H1 (cell line): Measurements from ENCODE around the gene KATNAL2. TPM values are rescaled to one million over a fixed set of nuclear protein-coding genes. Genes with fewer than 3 reads are reported as not detected.

Source experiments
- CTCF ChIA-PET: fragments of 300-600 bp; sonication (Branson Sonifier 250); formaldehyde crosslinking; loops from one replicate; lab custom pipeline; 2021; ENCODE audit not compliant: partially characterized antibody; lab: Charles Lee
- POLR2A ChIA-PET: fragments of 300-600 bp; sonication (Branson Sonifier 250); formaldehyde crosslinking; loops from one replicate; lab custom pipeline; 2021; ENCODE audit warnings: inconsistent platforms; ENCODE audit not compliant: partially characterized antibody; lab: Charles Lee
- DNase-seq, 2 experiments: peaks; one replicate each; pipeline versions ENCODE4 v3.0.0 to v3.0.0-alpha.2; 2010 to 2022; ENCODE audit warnings: low spot score in 2 of 2, low read depth in 1 of 2, mixed read lengths in 1 of 2
- FAIRE-seq: peaks from 2 replicates; lab custom pipeline; 2011; peaks lifted over from hg19 to GRCh38; lab: Jason Lieb, UNC
- H2AFZ ChIP-seq: 2 replicates; pipeline ENCODE4 v1.8.1; 2012; ENCODE audit warnings: low read length, inconsistent platforms
- H2AK5ac ChIP-seq: 2 replicates; pipeline ENCODE4 v1.6.1; 2013; ENCODE audit warnings: low read depth, low read length
- H2BK120ac ChIP-seq: replicated peaks from 2 replicates; pipeline ENCODE3; 2013; ENCODE audit warnings: low read depth, low read length, inconsistent platforms
- H2BK12ac ChIP-seq: 2 replicates; pipeline ENCODE4 v1.6.1; 2013; ENCODE audit warnings: low read depth, low read length
- H2BK15ac ChIP-seq: 2 replicates; pipeline ENCODE4 v1.6.1; 2013; ENCODE audit warnings: low read length
- H2BK20ac ChIP-seq: 2 replicates; pipeline ENCODE4 v1.6.1; 2013; ENCODE audit warnings: low read length
- H2BK5ac ChIP-seq: 2 replicates; pipeline ENCODE4 v1.6.1; 2013; ENCODE audit warnings: low read depth, low read length
- H3K14ac ChIP-seq: 2 replicates; pipeline ENCODE4 v1.6.1; 2013; ENCODE audit warnings: inconsistent platforms; ENCODE audit not compliant: insufficient read length
- H3K18ac ChIP-seq: 2 replicates; pipeline ENCODE4 v1.6.1; 2013; ENCODE audit warnings: low read length; ENCODE audit errors: extremely low read depth
- H3K23ac ChIP-seq: 2 replicates; pipeline ENCODE4 v1.6.1; 2013; ENCODE audit warnings: inconsistent platforms; ENCODE audit not compliant: insufficient read length
- H3K23me2 ChIP-seq: 2 replicates; pipeline ENCODE4 v1.6.1; 2013; ENCODE audit warnings: low read depth, low read length
- H3K27ac ChIP-seq: 2 replicates; pipeline ENCODE4 v1.6.1; 2011; ENCODE audit warnings: low read depth, low read length, inconsistent platforms
- H3K27me3 ChIP-seq, 4 experiments: replicated peaks in 1 of 4; 1 replicate in 1 of 4; 2 replicates in 3 of 4; pipeline versions ENCODE4 v1.6.1 to v1.8.1; 2011 to 2013; ENCODE audit warnings: low read length in 3 of 4, mild to moderate bottlenecking in 3 of 4, inconsistent platforms in 2 of 4, mixed read lengths in 2 of 4, moderate library complexity in 1 of 4; ENCODE audit not compliant: control insufficient read depth in 3 of 4, insufficient read depth in 3 of 4; ENCODE audit errors: extremely low read depth in 1 of 4
- H3K36me3 ChIP-seq, 4 experiments: 2 replicates each; pipeline versions ENCODE4 v1.6.1 to v1.8.1; 2011 to 2013; ENCODE audit warnings: mild to moderate bottlenecking in 4 of 4, low read length in 3 of 4, moderate library complexity in 2 of 4, control low read depth in 1 of 4, inconsistent platforms in 1 of 4; ENCODE audit not compliant: insufficient read depth in 4 of 4, control insufficient read depth in 2 of 4
- H3K4ac ChIP-seq: replicated peaks from 2 replicates; pipeline ENCODE3; 2013; ENCODE audit warnings: low read length, low read depth, mixed read lengths, inconsistent platforms; ENCODE audit not compliant: insufficient read length
- H3K4me1 ChIP-seq, 4 experiments: replicated peaks in 1 of 4; 1 replicate in 1 of 4; 2 replicates in 3 of 4; pipeline versions ENCODE4 v1.6.1 to v1.8.1; 2011 to 2013; ENCODE audit warnings: low read length in 3 of 4, inconsistent platforms in 2 of 4, mixed read lengths in 1 of 4; ENCODE audit not compliant: insufficient read depth in 4 of 4, control insufficient read depth in 3 of 4
- H3K4me2 ChIP-seq, 2 experiments: 2 replicates each; pipeline versions ENCODE4 v1.6.1 to v1.8.1; 2011 to 2013; ENCODE audit warnings: low read depth in 2 of 2, low read length in 2 of 2, control low read depth in 1 of 2, inconsistent platforms in 1 of 2, mild to moderate bottlenecking in 1 of 2; ENCODE audit not compliant: insufficient read depth in 1 of 2
- H3K4me3 ChIP-seq, 4 experiments: fragments of 200-600, 300-600 bp in 1 of 4; sonication (generic), shearing (Covaris generic), sonication (Bioruptor Twin) in 1 of 4; 2 replicates each; pipeline versions ENCODE4 v1.5.1 to v1.8.1; 2011 to 2016; ENCODE audit warnings: low read length in 4 of 4, low read depth in 3 of 4, control low read depth in 2 of 4, inconsistent platforms in 2 of 4, mild to moderate bottlenecking in 2 of 4, mixed read lengths in 1 of 4, moderate library complexity in 1 of 4; ENCODE audit not compliant: insufficient read depth in 2 of 4; ENCODE audit errors: extremely low read depth in 1 of 4
- H3K56ac ChIP-seq: replicated peaks from 2 replicates; pipeline ENCODE3; 2013; ENCODE audit warnings: low read depth, mild to moderate bottlenecking, mixed read lengths, low read length, inconsistent platforms; ENCODE audit not compliant: insufficient read length
- H3K79me1 ChIP-seq: 2 replicates; pipeline ENCODE4 v1.6.1; 2013; ENCODE audit warnings: low read depth, low read length, control low read depth
- H3K79me2 ChIP-seq, 2 experiments: 2 replicates each; pipeline versions ENCODE4 v1.6.1 to v1.8.1; 2012 to 2013; ENCODE audit warnings: low read length in 2 of 2, mild to moderate bottlenecking in 2 of 2, inconsistent platforms in 1 of 2; ENCODE audit not compliant: insufficient read depth in 2 of 2, control insufficient read depth in 1 of 2
- H3K9ac ChIP-seq, 4 experiments: replicated peaks in 1 of 4; 1 replicate in 1 of 4; 2 replicates in 3 of 4; pipeline versions ENCODE4 v1.6.1 to v1.8.1; 2011 to 2013; ENCODE audit warnings: low read depth in 3 of 4, low read length in 3 of 4, control low read depth in 2 of 4, mild to moderate bottlenecking in 2 of 4, moderate library complexity in 2 of 4, inconsistent platforms in 1 of 4; ENCODE audit errors: extremely low read depth in 1 of 4
- H3K9me3 ChIP-seq, 2 experiments: 2 replicates each; pipeline versions ENCODE4 v1.6.1 to v1.8.1; 2012 to 2013; ENCODE audit warnings: mild to moderate bottlenecking in 2 of 2, moderate library complexity in 2 of 2, control low read depth in 1 of 2, inconsistent platforms in 1 of 2, low read depth in 1 of 2, low read length in 1 of 2, mixed read lengths in 1 of 2; ENCODE audit not compliant: insufficient read depth in 2 of 2
- H4K20me1 ChIP-seq, 2 experiments: replicated peaks in 1 of 2; 2 replicates each; pipeline versions ENCODE3 to v1.8.1; 2011 to 2013; ENCODE audit warnings: inconsistent platforms in 2 of 2, low read length in 2 of 2, mild to moderate bottlenecking in 1 of 2; ENCODE audit not compliant: insufficient read depth in 2 of 2, control insufficient read depth in 1 of 2
- H4K5ac ChIP-seq: 2 replicates; pipeline ENCODE4 v1.6.1; 2013; ENCODE audit warnings: low read length, low read depth, mixed read lengths, inconsistent platforms; ENCODE audit not compliant: insufficient read length
- H4K8ac ChIP-seq: 2 replicates; pipeline ENCODE4 v1.8.0; 2013; ENCODE audit warnings: mild to moderate bottlenecking, moderate library complexity, low read length, inconsistent platforms; ENCODE audit not compliant: insufficient read depth; ENCODE audit errors: extremely low read depth
- H4K91ac ChIP-seq: replicated peaks from 2 replicates; pipeline ENCODE3; 2013; ENCODE audit warnings: low read length, mixed read lengths, inconsistent platforms; ENCODE audit not compliant: insufficient read length
- BCL11A ChIP-seq, 2 experiments: IDR thresholded peaks; one replicate each; pipeline ENCODE4 v1.6.1; 2011; ENCODE audit warnings: low read depth in 2 of 2, low read length in 2 of 2, mild to moderate bottlenecking in 2 of 2
- E2F6 ChIP-seq: IDR thresholded peaks from 2 replicates; pipeline ENCODE4 v1.6.1; 2012; ENCODE audit warnings: inconsistent platforms
- FOSL1 ChIP-seq: IDR thresholded peaks from 2 replicates; pipeline ENCODE4 v1.6.1; 2011; ENCODE audit warnings: mild to moderate bottlenecking, low read depth, low read length, moderate library complexity; ENCODE audit not compliant: insufficient read depth
- GABPA ChIP-seq: IDR thresholded peaks from 2 replicates; pipeline ENCODE4 v1.6.1; 2011; ENCODE audit warnings: mild to moderate bottlenecking, low read length, moderate library complexity, borderline replicate concordance; ENCODE audit not compliant: insufficient read depth
- KDM5A ChIP-seq: fragments of 200-600 bp; IDR thresholded peaks from 2 replicates; pipeline ENCODE4 v1.7.1; 2012; ENCODE audit warnings: mild to moderate bottlenecking, low read length, inconsistent platforms, mixed read lengths
- NANOG ChIP-seq: IDR thresholded peaks from 2 replicates; pipeline ENCODE4 v1.6.1; 2011; ENCODE audit warnings: low read length, low read depth, mild to moderate bottlenecking, inconsistent platforms; ENCODE audit not compliant: insufficient read depth, poor library complexity, severe bottlenecking
- NRF1 ChIP-seq: IDR thresholded peaks from 2 replicates; pipeline ENCODE4 v1.6.1; 2011; ENCODE audit warnings: mild to moderate bottlenecking, low read depth, low read length, improper control_type of control experiment
- POU5F1 ChIP-seq: IDR thresholded peaks from 2 replicates; pipeline ENCODE4 v1.6.1; 2011; ENCODE audit warnings: low read depth, mild to moderate bottlenecking, low read length, moderate library complexity
- RXRA ChIP-seq: IDR thresholded peaks from 2 replicates; pipeline ENCODE4 v1.6.1; 2011; ENCODE audit warnings: low read depth, mild to moderate bottlenecking, low read length, moderate library complexity; ENCODE audit not compliant: insufficient read depth
- SP1 ChIP-seq: IDR thresholded peaks from 2 replicates; pipeline ENCODE4 v1.6.1; 2011; ENCODE audit warnings: low read depth, low read length
- SUZ12 ChIP-seq: fragments of 200-600 bp; sonication (generic); IDR thresholded peaks from 2 replicates; pipeline ENCODE4 v1.6.1; 2012; ENCODE audit warnings: mild to moderate bottlenecking, inconsistent platforms, low read length, moderate library complexity, mixed read lengths
- WGBS, 2 experiments: shearing (Covaris generic) in 1 of 2; methylation state at CpG; one replicate each; pipeline versions ENCODE4 v1.1.6 to v1.1.7; 2013 to 2015; ENCODE audit warnings: low lambda C conversion rate in 2 of 2, mixed read lengths in 2 of 2, inconsistent platforms in 1 of 2, low coverage in 1 of 2, missing lambda C conversion rate in 1 of 2; ENCODE audit not compliant: insufficient replicate concordance in 2 of 2, insufficient coverage in 1 of 2, insufficient read length in 1 of 2; ENCODE audit errors: extremely low coverage in 1 of 2, missing lambda C conversion rate in 1 of 2; 5-methylcytosine and 5-hydroxymethylcytosine counted together
- polyA plus RNA-seq, 7 experiments: library from polyadenylated mRNA; depleted of rRNA in 3 of 7; stranded (reverse) in 5 of 7; unstranded in 2 of 7; fragments of >200 nt in 5 of 7; fragments of 200-250 nt in 2 of 7; gene quantifications; 1 replicate in 5 of 7; 2 replicates in 1 of 7; 4 replicates in 1 of 7; pipeline versions ENCODE4 v1.2.1 to v1.2.3, GENCODE V29; 2011 to 2013; ENCODE audit warnings: missing spikeins in 2 of 7, mixed read lengths in 2 of 7
- total RNA-seq: library from RNA; stranded (reverse); fragmentation: NEBNext Ultra II Directional; extraction: Animal tissue kit (Norgen Biotek cat#: 25700); gene quantifications from 2 replicates; pipeline ENCODE4 v1.2.1, GENCODE V29; 2021
- TF ChIP-seq, protein P1 (sequence below): IDR thresholded peaks from 2 replicates; pipeline ENCODE4 v1.6.1; 2011; ENCODE audit warnings: low read length, improper control_type of control experiment

KATNAL2 gene
- total and polyA plus RNA-seq, 2 of the 8 experiments (the other 6 are each of a cell fraction or from before 2014, with no cell fraction given) = 10.0 to 15.2 TPM

DNA sequence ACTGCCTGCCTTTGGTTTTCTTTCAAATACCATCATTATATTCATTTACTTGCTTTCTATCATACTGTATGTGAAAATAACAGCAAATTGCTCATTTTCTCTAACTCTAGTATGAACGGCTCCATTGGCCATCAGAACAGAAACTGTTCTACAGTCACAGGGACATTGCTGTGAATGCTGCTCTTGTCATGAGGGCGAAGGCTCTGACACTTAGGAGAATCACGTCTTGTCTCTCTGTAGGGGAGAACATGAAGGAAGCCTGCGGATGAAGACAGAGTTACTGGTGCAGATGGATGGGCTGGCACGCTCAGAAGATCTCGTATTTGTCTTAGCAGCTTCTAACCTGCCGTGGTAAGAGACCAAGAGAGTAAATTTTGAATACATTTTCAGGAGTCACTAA, 159.7 kb downstream of the KATNAL2 start:
- H3K27ac ChIP-seq = no peak overlapping the region
- H3K36me3 ChIP-seq = 0 out of 8 replicates have a peak, but pooled peaks cover 0 to 2% (median 0%) of the 10 kb centered on the region in 4 experiments
- no peak overlapping the region for H4K8ac ChIP-seq
- H2BK12ac ChIP-seq = no peak overlapping the region
- DNase-seq (no peak), FAIRE-seq (no peak)
- ChIA-PET CTCF (interaction anchor here (1.7 kb wide), 1 partner anchor 23 kb away, joined by 4 read pairs; no protein-coding TSS in a partner anchor), POLR2A (no interaction called here)
- no peak overlapping the region for H2AFZ ChIP-seq
- no peak overlapping the region for H3K4me2 ChIP-seq
- H2AK5ac ChIP-seq = no peak overlapping the region
- no peak overlapping the region for H3K9ac ChIP-seq
- 97% methylated on average over 7 of the region's 7 CpGs; no CpG with 5 or more reads in 1 of the 2 experiments for WGBS, 2 experiments
- peaks cover 0 to 4% (median 3%) of the 10 kb centered on the region in 4 experiments; a peak in 6 of 7 replicates for H3K4me1 ChIP-seq
- H3K4ac ChIP-seq = no peak overlapping the region
- H2BK15ac ChIP-seq = no peak overlapping the region
- H2BK5ac ChIP-seq = no peak overlapping the region
- no peaks in the 10 kb centered on the region for H3K9me3 ChIP-seq
- no peaks in the 10 kb centered on the region for H3K79me1 ChIP-seq
- H3K4me3 ChIP-seq = no peak overlapping the region
- no peak overlapping the region for H3K18ac ChIP-seq
- H3K23me2 ChIP-seq = no peaks in the 10 kb centered on the region
- H2BK20ac ChIP-seq = no peak overlapping the region
- H2BK120ac ChIP-seq = no peak overlapping the region
- H4K20me1 ChIP-seq = no peaks in the 10 kb centered on the region
- H4K5ac ChIP-seq = no peak overlapping the region
- H3K14ac ChIP-seq = no peak overlapping the region
- H3K79me2 ChIP-seq = no peaks in the 10 kb centered on the region
- H4K91ac ChIP-seq = no peak overlapping the region
- H3K56ac ChIP-seq = no peak overlapping the region
- no peaks in the 10 kb centered on the region for H3K27me3 ChIP-seq
- H3K23ac ChIP-seq = no peak overlapping the region
- TF ChIP-seq KDM5A (no peak), BCL11A (IDR thresholded peaks at IDR 0.05; ENCODE audit: low read depth in 2 of 2, low read length in 2 of 2) (no peak), RXRA (no peak), SUZ12 (no peak), POU5F1 (no peak), GABPA (no peak), E2F6 (no peak), SP1 (no peak), FOSL1 (no peak), NANOG (no peak), NRF1 (no peak)
- TF ChIP-seq, protein P1, sequence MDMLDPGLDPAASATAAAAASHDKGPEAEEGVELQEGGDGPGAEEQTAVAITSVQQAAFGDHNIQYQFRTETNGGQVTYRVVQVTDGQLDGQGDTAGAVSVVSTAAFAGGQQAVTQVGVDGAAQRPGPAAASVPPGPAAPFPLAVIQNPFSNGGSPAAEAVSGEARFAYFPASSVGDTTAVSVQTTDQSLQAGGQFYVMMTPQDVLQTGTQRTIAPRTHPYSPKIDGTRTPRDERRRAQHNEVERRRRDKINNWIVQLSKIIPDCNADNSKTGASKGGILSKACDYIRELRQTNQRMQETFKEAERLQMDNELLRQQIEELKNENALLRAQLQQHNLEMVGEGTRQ = no peak
